Tibial nerve (tissue), 4 donors: ENCODE data around the gene PLPPR2.

ENCODE experiments used
- EP300 ChIP-seq, 2 donors: sonication (generic); formaldehyde crosslinking; IDR thresholded peaks; one replicate each; pipeline ENCODE4 v1.6.1; 2017; ENCODE audit warnings: antibody characterized with exemption in 2 of 2, mild to moderate bottlenecking in 1 of 2
- POLR2A ChIP-seq, 2 donors: fragments of 450-650 bp; IDR thresholded peaks; one replicate each; pipeline ENCODE4 v1.6.1; 2017; ENCODE audit warnings: antibody characterized with exemption in 2 of 2, mild to moderate bottlenecking in 2 of 2, moderate library complexity in 2 of 2
- TF ChIP-seq, protein P1 (sequence below), 5 experiments: fragments of 200-600 bp in 3 of 5; fragments of 450-650 bp in 2 of 5; sonication (generic) in 3 of 5; IDR thresholded peaks; one replicate each; pipeline ENCODE4 v1.5.1; 2016 to 2019; ENCODE audit warnings: antibody characterized with exemption in 5 of 5, mild to moderate bottlenecking in 3 of 5, moderate library complexity in 2 of 5

GRCh38 chr19:11378319-11379189 lies 23.3 kb downstream of the PLPPR2 start:
- TF ChIP-seq, protein P1, sequence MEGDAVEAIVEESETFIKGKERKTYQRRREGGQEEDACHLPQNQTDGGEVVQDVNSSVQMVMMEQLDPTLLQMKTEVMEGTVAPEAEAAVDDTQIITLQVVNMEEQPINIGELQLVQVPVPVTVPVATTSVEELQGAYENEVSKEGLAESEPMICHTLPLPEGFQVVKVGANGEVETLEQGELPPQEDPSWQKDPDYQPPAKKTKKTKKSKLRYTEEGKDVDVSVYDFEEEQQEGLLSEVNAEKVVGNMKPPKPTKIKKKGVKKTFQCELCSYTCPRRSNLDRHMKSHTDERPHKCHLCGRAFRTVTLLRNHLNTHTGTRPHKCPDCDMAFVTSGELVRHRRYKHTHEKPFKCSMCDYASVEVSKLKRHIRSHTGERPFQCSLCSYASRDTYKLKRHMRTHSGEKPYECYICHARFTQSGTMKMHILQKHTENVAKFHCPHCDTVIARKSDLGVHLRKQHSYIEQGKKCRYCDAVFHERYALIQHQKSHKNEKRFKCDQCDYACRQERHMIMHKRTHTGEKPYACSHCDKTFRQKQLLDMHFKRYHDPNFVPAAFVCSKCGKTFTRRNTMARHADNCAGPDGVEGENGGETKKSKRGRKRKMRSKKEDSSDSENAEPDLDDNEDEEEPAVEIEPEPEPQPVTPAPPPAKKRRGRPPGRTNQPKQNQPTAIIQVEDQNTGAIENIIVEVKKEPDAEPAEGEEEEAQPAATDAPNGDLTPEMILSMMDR (IDR thresholded peaks at IDR 0.05), result peak; percentile 21 to 55 (median 32)
- TF ChIP-seq EP300 (IDR thresholded peaks at IDR 0.05), result no peak
- TF ChIP-seq POLR2A (IDR thresholded peaks at IDR 0.05), result no peak
